K562 (cell line): Measurements from ENCODE around the gene TMEM248. TPM values are rescaled to one million over a fixed set of nuclear protein-coding genes. Genes with fewer than 3 reads are reported as not detected.
"Not testable (repeated sequence)": the region's sequence is repeated elsewhere in the genome, so short reads cannot be mapped to it uniquely, and the experiment has no call there.

Source experiments
- ATAC-seq: fragments of 200-7000 bp; cut with Tn5 transposase; 3 replicates; pipeline ENCODE4 v1.9.1; 2020; ENCODE audit warnings: moderate library complexity
- BruUV-seq: library from RNA; stranded (reverse); fragments of 400-500 nt; replicated peaks from 2 replicates; lab custom pipeline; 2021; lab: Mats Ljungman, UMichigan
- CTCF ChIA-PET: fragments of 300-600 bp; formaldehyde crosslinking; extraction: SDS; loops from one replicate; lab custom pipeline; 2021; ENCODE audit warnings: low intra/inter-chr PET ratio; lab: Yijun Ruan, JAX
- POLR2A ChIA-PET: fragments of 300-600, 350-650 bp; sonication (Branson Sonifier 250); formaldehyde crosslinking; extraction: SDS; loops from one replicate; lab custom pipeline; 2021; ENCODE audit warnings: antibody characterized with exemption, inconsistent platforms; lab: Yijun Ruan, JAX
- DNase-seq, 4 experiments: peaks; one replicate each; pipeline versions ENCODE4 v3.0.0 to v3.0.0-alpha.2; 2011 to 2018; ENCODE audit warnings: low spot score in 3 of 4, mixed read lengths in 3 of 4; ENCODE audit errors: extremely low read depth in 1 of 4
- FAIRE-seq: peaks from 2 replicates; lab custom pipeline; 2011; peaks lifted over from hg19 to GRCh38; lab: Jason Lieb, UNC
- H2AFZ ChIP-seq: 2 replicates; pipeline ENCODE4 v1.6.0; 2011; ENCODE audit warnings: low read depth, low read length, control low read depth, inconsistent platforms
- H3K27ac ChIP-seq: fragments of 200-600 bp; 3 replicates; pipeline ENCODE4 v1.8.0; 2011; ENCODE audit warnings: low read depth, mild to moderate bottlenecking, control low read depth, inconsistent platforms, low read length, moderate library complexity, mixed read lengths; ENCODE audit errors: extremely low read depth
- H3K27me3 ChIP-seq, 2 experiments: fragments of 300-600 bp in 1 of 2; 2 replicates in 1 of 2; 3 replicates in 1 of 2; pipeline versions ENCODE4 v1.6.0 to v1.8.0; 2011; ENCODE audit warnings: inconsistent platforms in 2 of 2, low read length in 2 of 2, mild to moderate bottlenecking in 1 of 2, mixed read lengths in 1 of 2, moderate library complexity in 1 of 2; ENCODE audit not compliant: control insufficient read depth in 2 of 2, insufficient read depth in 2 of 2
- H3K36me3 ChIP-seq: fragments of 300-600 bp; 3 replicates; pipeline ENCODE4 v1.8.0; 2011; ENCODE audit warnings: mild to moderate bottlenecking, low read length, inconsistent platforms; ENCODE audit not compliant: control insufficient read depth, insufficient read depth
- H3K4me1 ChIP-seq, 2 experiments: fragments of 200-600 bp in 1 of 2; replicated peaks in 1 of 2; 2 replicates in 1 of 2; 3 replicates in 1 of 2; pipeline versions ENCODE4 v1.5.1 to v1.8.0; 2011; ENCODE audit warnings: inconsistent platforms in 2 of 2, low read length in 2 of 2, mild to moderate bottlenecking in 1 of 2, mixed read lengths in 1 of 2, moderate library complexity in 1 of 2; ENCODE audit not compliant: control insufficient read depth in 2 of 2, insufficient read depth in 2 of 2
- H3K4me2 ChIP-seq: 2 replicates; pipeline ENCODE4 v1.6.1; 2011; ENCODE audit warnings: low read length, control low read depth, inconsistent platforms, mixed read lengths; ENCODE audit not compliant: insufficient read depth
- H3K4me3 ChIP-seq: fragments of 200-600 bp; sonication (generic), shearing (Covaris generic); 2 replicates; pipeline ENCODE4 v1.5.1; 2016; ENCODE audit warnings: control low read depth, inconsistent platforms
- H3K79me2 ChIP-seq: fragments of 200-600 bp; 3 replicates; pipeline ENCODE4 v1.8.0; 2011; ENCODE audit warnings: low read length, inconsistent platforms; ENCODE audit not compliant: control insufficient read depth, insufficient read depth
- H3K9ac ChIP-seq, 2 experiments: 2 replicates each; pipeline versions ENCODE4 v1.6.0 to v1.6.1; 2011; ENCODE audit warnings: low read depth in 2 of 2, low read length in 2 of 2, control low read depth in 1 of 2, inconsistent platforms in 1 of 2, mild to moderate bottlenecking in 1 of 2, mixed read lengths in 1 of 2; ENCODE audit not compliant: insufficient read depth in 1 of 2
- H3K9me1 ChIP-seq: one replicate; pipeline ENCODE4 v1.6.0; 2011; ENCODE audit warnings: inconsistent platforms, mild to moderate bottlenecking, low read length, moderate library complexity; ENCODE audit not compliant: control insufficient read depth, insufficient read depth
- H3K9me3 ChIP-seq: replicated peaks from 2 replicates; pipeline ENCODE4 v1.5.1; 2011; ENCODE audit warnings: low read depth, low read length, inconsistent platforms; ENCODE audit not compliant: control insufficient read depth, insufficient read depth
- H4K20me1 ChIP-seq: replicated peaks from 2 replicates; pipeline ENCODE4 v1.6.1; 2011; ENCODE audit warnings: low read length, inconsistent platforms, mixed read lengths; ENCODE audit not compliant: control insufficient read depth, insufficient read depth
- ATF3 ChIP-seq, 2 experiments: fragments of 450-650 bp in 1 of 2; sonication (generic) in 1 of 2; formaldehyde crosslinking in 1 of 2; IDR thresholded peaks in 1 of 2; conservative IDR thresholded peaks in 1 of 2; 2 replicates each; pipeline versions ENCODE4 v1.6.1 to v1.8.1; 2016 to 2023; ENCODE audit warnings: mild to moderate bottlenecking in 2 of 2, moderate library complexity in 2 of 2, inconsistent platforms in 1 of 2, missing genetic modification reagents in 1 of 2
- BCOR ChIP-seq: fragments of 450-650 bp; IDR thresholded peaks from 2 replicates; pipeline ENCODE4 v1.6.1; 2016
- FOSL1 ChIP-seq: fragments of 200-800 bp; sonication (Bioruptor generic); conservative IDR thresholded peaks from 2 replicates; pipeline ENCODE4 v1.6.1; 2016; ENCODE audit warnings: missing genetic modification characterization, missing compliant biosample characterization
- JUNB ChIP-seq: fragments of 450-650 bp; formaldehyde crosslinking; conservative IDR thresholded peaks from 2 replicates; pipeline ENCODE4 v1.4.0; 2020; ENCODE audit warnings: mild to moderate bottlenecking
- KLF1 ChIP-seq: fragments of 450-650 bp; IDR thresholded peaks from 2 replicates; pipeline ENCODE4 v1.6.1; 2016; ENCODE audit warnings: missing genetic modification characterization, missing compliant biosample characterization
- WGBS: fragments of 100-300 bp; shearing (Covaris generic); methylation state at CpG from one replicate; pipeline ENCODE4 v1.1.6; 2016; ENCODE audit warnings: low coverage, mixed read lengths; ENCODE audit not compliant: insufficient coverage; ENCODE audit errors: missing lambda C conversion rate; 5-methylcytosine and 5-hydroxymethylcytosine counted together
- in situ Hi-C: fragments of 300-500 bp; cut with MboI; formaldehyde crosslinking; loops from 4 replicates; pipeline ENCODE4 v1.15.0; 2018; ENCODE audit warnings: inconsistent platforms, mixed read lengths
- intact Hi-C: fragments of 100-400 bp; cut with micrococcal nuclease; formaldehyde crosslinking; loops from 2 replicates; pipeline ENCODE4 v1.14.2; 2022
- polyA plus RNA-seq, 8 experiments: library from polyadenylated mRNA; depleted of rRNA in 4 of 8; stranded (reverse) in 5 of 8; unstranded in 3 of 8; fragments of >200 nt; fragmentation: Nextera tagmentation in 2 of 8; fragmentation: Illumina TruSeq in 1 of 8; extraction: Ambion mirVana in 2 of 8; extraction: Trizol in 1 of 8; gene quantifications; 2 replicates each; pipeline versions ENCODE4 v1.2.1 to v1.2.3, GENCODE V29; 2011 to 2014; ENCODE audit warnings: inconsistent platforms in 1 of 8, missing spikeins in 1 of 8
- total RNA-seq, 7 experiments: library from RNA; depleted of rRNA in 6 of 7; stranded (reverse); fragments of >200 nt in 6 of 7; fragmentation: Illumina TruSeq in 2 of 7; extraction: Trizol in 2 of 7; gene quantifications; 2 replicates each; pipeline versions ENCODE4 v1.2.1 to v1.2.3, GENCODE V29; 2011 to 2021; ENCODE audit warnings: low replicate concordance in 1 of 7

Gene TMEM248
- total and polyA plus RNA-seq, 9 of the 15 experiments (the other 6 are each of a cell fraction or from before 2014, with no cell fraction given), result 6.3 to 132 (median 64.4) TPM

DNA sequence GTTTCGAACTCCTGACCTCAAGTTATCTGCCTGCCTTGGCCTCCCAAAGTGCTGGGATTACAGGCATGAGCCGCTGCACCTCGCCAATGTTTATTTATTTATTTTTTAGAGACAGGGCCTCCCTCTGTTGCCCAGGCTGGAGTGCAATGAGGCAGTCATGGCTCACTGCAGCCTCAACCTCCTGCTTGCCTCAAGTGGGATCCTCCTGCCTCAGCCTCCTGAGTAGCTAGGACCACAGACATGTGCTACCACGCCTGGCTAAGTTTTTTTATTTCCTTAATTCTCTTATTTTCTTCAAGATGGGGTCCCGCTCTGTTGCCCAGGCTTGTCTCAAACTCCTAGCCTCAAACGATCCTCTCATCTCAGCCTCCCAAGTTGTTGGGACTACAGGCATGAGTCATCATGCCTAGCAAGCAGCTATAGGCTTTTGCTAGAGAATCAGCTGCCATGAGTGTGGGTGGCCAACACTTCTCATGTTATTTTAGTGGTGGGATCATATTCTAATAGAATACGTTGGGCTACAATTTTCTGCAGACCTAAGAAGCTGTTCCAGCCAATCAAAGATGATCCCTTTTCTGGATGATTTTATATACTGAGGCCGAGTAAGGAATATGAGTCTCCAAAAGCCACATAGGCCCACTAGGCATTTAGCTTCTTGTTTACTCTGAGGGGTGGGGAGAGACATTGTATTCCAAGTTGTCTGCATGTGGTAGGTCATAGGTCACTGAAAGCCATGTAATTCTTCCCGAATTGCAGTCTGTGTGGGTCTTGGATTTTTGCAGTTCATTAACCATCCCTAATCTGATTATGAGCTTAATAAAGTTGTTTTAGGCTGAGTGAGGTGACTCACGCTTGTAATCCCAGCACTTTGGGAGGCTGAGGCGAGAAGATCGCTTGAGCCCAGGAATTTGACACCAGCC is 7.6 kb upstream of the TMEM248 start (continued):
- TF ChIP-seq ATF3 (IDR thresholded peaks at IDR 0.05), result peak; percentile 85
- no peak; the same call in 1 of the 2 replicates for TF ChIP-seq ATF3 (CRISPR knock-in tag; conservative IDR thresholded peaks at IDR 0.05)
- 0 out of 2 replicates have a peak, but pooled peaks have one; percentile 10 for TF ChIP-seq JUNB (CRISPR knock-in tag)
- TF ChIP-seq FOSL1 (tag), result peak; percentile 62
- TF ChIP-seq KLF1, result 0 out of 2 replicates have a peak, but pooled peaks have one; percentile 34
- peak; percentile 57 for TF ChIP-seq BCOR

GRCh38 chr7:66917904-66918303 is 3.1 kb upstream of the TMEM248 start:
- H3K4me1 ChIP-seq, result peaks cover 20 to 22% of the 10 kb centered on the region in 2 experiments; a peak in 4 of 5 replicates
- BruUV-seq, CTCF ChIA-PET, H3K27me3 ChIP-seq, H3K9me1 ChIP-seq, in situ Hi-C loops, H3K4me3 ChIP-seq, intact Hi-C loops, FAIRE-seq, H4K20me1 ChIP-seq, H3K9me3 ChIP-seq, DNase-seq, H3K27ac ChIP-seq, H2AFZ ChIP-seq, H3K9ac ChIP-seq, H3K4me2 ChIP-seq, H3K36me3 ChIP-seq, ATAC-seq, POLR2A ChIA-PET: not testable (repeated sequence)
- WGBS, result 88% methylated on average over 7 of the region's 7 CpGs
- peaks cover 31% of the 10 kb centered on the region for H3K79me2 ChIP-seq
